ENCODE measurements around the gene ZNRF1. TPM values are rescaled to one million over a fixed set of nuclear protein-coding genes. Genes with fewer than 3 reads are reported as not detected.

ZNRF1 gene
- total and polyA plus RNA-seq, 4 donors: 13.2 to 103 (median 54.9) TPM

- Histone ChIP-seq H3K36me3 (ENCODE audit: control insufficient read depth, insufficient read depth, low read length) (no peaks in the 10 kb centered on the region), H3K4me3 (ENCODE audit: low read depth, low read length) (no peak overlapping the region), H3K4me1 (ENCODE audit: control insufficient read depth, insufficient read depth, low read length) (peaks cover 18% of the 10 kb centered on the region), H3K27me3 (ENCODE audit: control insufficient read depth, insufficient read depth, low read length) (no peaks in the 10 kb centered on the region), H3K27ac (ENCODE audit: low read depth, low read length) (no peak overlapping the region), H3K9me3 (ENCODE audit: control insufficient read depth, insufficient read depth, low read length) (no peaks in the 10 kb centered on the region)
- no peak for DNase-seq (ENCODE audit: low read depth in 4 of 6, low spot score in 6 of 6)
- 77% methylated on average over 15 of the region's 22 CpGs for WGBS (ENCODE audit: insufficient coverage)
Observed at GRCh38 chr16:75062135-75062975, 63.5 kb downstream of the ZNRF1 start.

DNA sequence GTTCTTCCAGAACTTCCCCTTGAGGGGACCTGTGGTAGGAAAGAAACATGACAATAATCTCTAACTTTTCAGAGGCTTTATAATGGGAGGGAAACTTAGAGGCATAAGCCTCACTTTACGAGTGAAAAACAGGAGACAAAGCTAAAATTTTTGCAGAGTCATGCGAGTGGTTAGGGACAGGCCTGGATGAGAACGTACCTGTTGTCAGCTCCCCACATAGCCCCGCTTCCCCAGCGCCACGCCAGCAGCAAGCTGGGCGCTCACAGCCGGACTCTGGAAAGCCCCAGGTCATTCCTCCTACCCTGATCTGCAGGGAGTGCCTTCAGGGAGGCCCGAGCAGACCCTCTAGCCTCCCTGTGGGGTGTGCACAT, 64.1 kb downstream of the ZNRF1 start:
- no peak overlapping the region for H3K4me3 ChIP-seq (ENCODE audit: low read depth, low read length)
- H3K9me3 ChIP-seq (ENCODE audit: control insufficient read depth, insufficient read depth, low read length): no peaks in the 10 kb centered on the region
- H3K4me1 ChIP-seq (ENCODE audit: control insufficient read depth, insufficient read depth, low read length): peaks cover 18% of the 10 kb centered on the region
- no peaks in the 10 kb centered on the region for H3K27me3 ChIP-seq (ENCODE audit: control insufficient read depth, insufficient read depth, low read length)
- no peaks in the 10 kb centered on the region for H3K36me3 ChIP-seq (ENCODE audit: control insufficient read depth, insufficient read depth, low read length)
- WGBS (ENCODE audit: insufficient coverage): 96% methylated on average over 8 of the region's 9 CpGs
- no peak overlapping the region for H3K27ac ChIP-seq (ENCODE audit: low read depth, low read length)
- no peak for DNase-seq (ENCODE audit: low read depth in 4 of 6, low spot score in 6 of 6)

DNA sequence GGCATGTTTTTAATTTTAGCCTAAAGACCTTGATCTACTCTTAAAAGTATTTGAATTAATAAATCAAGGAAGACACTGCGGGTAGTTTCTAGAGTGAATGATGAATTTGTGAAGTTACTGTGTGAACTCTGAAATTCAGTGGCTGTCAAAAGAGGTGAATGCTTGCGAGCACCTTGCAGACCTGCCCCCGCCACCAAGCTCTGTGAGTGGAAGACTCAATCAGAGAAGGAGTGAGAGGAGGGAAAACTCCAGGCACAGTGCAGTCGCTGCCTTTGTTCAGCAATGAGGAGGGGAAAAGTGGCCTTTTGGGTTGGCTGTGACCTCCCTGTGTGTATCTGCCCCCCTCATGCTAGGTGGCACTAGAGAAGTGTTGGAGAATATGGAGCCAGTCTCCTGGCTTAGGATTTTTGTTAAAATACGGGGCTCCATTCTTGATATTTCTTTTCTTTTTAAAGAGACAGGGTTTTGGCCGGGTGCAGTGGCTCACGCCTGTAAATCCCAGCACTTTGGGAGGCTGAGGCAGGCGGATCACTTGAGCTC, 64.8 kb downstream of the ZNRF1 start:
- no peak for DNase-seq (ENCODE audit: low read depth in 4 of 6, low spot score in 6 of 6)
- no peaks in the 10 kb centered on the region for H3K27me3 ChIP-seq (ENCODE audit: control insufficient read depth, insufficient read depth, low read length)
- peaks cover 18% of the 10 kb centered on the region for H3K4me1 ChIP-seq (ENCODE audit: control insufficient read depth, insufficient read depth, low read length)
- WGBS (ENCODE audit: insufficient coverage): 91% methylated on average over 4 of the region's 8 CpGs
- H3K4me3 ChIP-seq (ENCODE audit: low read depth, low read length): no peak overlapping the region
- no peaks in the 10 kb centered on the region for H3K36me3 ChIP-seq (ENCODE audit: control insufficient read depth, insufficient read depth, low read length)
- no peak overlapping the region for H3K27ac ChIP-seq (ENCODE audit: low read depth, low read length)
- H3K9me3 ChIP-seq (ENCODE audit: control insufficient read depth, insufficient read depth, low read length): no peaks in the 10 kb centered on the region

GRCh38 chr16:75064403-75065148, 65.8 kb downstream of the ZNRF1 start:
- H3K4me3 ChIP-seq (ENCODE audit: low read depth, low read length): no peak overlapping the region
- H3K36me3 ChIP-seq (ENCODE audit: control insufficient read depth, insufficient read depth, low read length): no peaks in the 10 kb centered on the region
- no peak for DNase-seq (ENCODE audit: low read depth in 4 of 6, low spot score in 6 of 6)
- H3K27me3 ChIP-seq (ENCODE audit: control insufficient read depth, insufficient read depth, low read length): no peaks in the 10 kb centered on the region
- H3K27ac ChIP-seq (ENCODE audit: low read depth, low read length): no peak overlapping the region
- 90% methylated on average over 5 of the region's 15 CpGs for WGBS (ENCODE audit: insufficient coverage)
- H3K4me1 ChIP-seq (ENCODE audit: control insufficient read depth, insufficient read depth, low read length): peaks cover 16% of the 10 kb centered on the region
- no peaks in the 10 kb centered on the region for H3K9me3 ChIP-seq (ENCODE audit: control insufficient read depth, insufficient read depth, low read length)

DNA sequence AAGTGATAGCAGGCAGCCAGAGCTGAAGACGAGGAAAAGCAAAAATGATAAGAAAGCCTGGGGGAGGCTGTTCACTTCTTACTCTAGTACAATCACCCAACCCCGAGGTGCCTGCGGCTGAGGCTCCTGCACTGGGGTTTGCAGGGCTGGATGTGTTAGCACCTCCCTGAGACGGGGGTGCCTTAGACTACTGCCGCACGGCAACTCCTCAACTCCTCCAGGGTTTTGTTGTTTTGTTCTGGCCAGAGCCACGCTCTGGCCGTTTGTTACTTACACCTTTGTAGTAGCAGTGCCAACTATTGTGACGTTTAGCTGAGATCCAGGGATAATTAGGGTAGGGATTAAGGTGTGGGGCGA, 66.3 kb downstream of the ZNRF1 start:
- Histone ChIP-seq H3K4me1 (ENCODE audit: control insufficient read depth, insufficient read depth, low read length) (peaks cover 19% of the 10 kb centered on the region), H3K36me3 (ENCODE audit: control insufficient read depth, insufficient read depth, low read length) (no peaks in the 10 kb centered on the region), H3K4me3 (ENCODE audit: low read depth, low read length) (no peak overlapping the region), H3K27me3 (ENCODE audit: control insufficient read depth, insufficient read depth, low read length) (no peaks in the 10 kb centered on the region), H3K9me3 (ENCODE audit: control insufficient read depth, insufficient read depth, low read length) (no peaks in the 10 kb centered on the region), H3K27ac (ENCODE audit: low read depth, low read length) (no peak overlapping the region)
- 80% methylated on average over 3 of the region's 10 CpGs for WGBS (ENCODE audit: insufficient coverage)
- no peak for DNase-seq (ENCODE audit: low read depth in 4 of 6, low spot score in 6 of 6)

- DNase-seq (ENCODE audit: low read depth in 4 of 6, low spot score in 6 of 6): no peak
- H3K4me1 ChIP-seq (ENCODE audit: control insufficient read depth, insufficient read depth, low read length): peaks cover 20% of the 10 kb centered on the region
- H3K27ac ChIP-seq (ENCODE audit: low read depth, low read length): no peak overlapping the region
- no peaks in the 10 kb centered on the region for H3K27me3 ChIP-seq (ENCODE audit: control insufficient read depth, insufficient read depth, low read length)
- H3K9me3 ChIP-seq (ENCODE audit: control insufficient read depth, insufficient read depth, low read length): no peaks in the 10 kb centered on the region
- 100% methylated on average over 1 of the region's 7 CpGs for WGBS (ENCODE audit: insufficient coverage)
- no peak overlapping the region for H3K4me3 ChIP-seq (ENCODE audit: low read depth, low read length)
- H3K36me3 ChIP-seq (ENCODE audit: control insufficient read depth, insufficient read depth, low read length): no peaks in the 10 kb centered on the region
Observed at GRCh38 chr16:75065521-75066149, 66.8 kb downstream of the ZNRF1 start.

GRCh38 chr16:75066861-75067447, 68.1 kb downstream of the ZNRF1 start:
- H3K27me3 ChIP-seq (ENCODE audit: control insufficient read depth, insufficient read depth, low read length): no peaks in the 10 kb centered on the region
- no peak overlapping the region for H3K27ac ChIP-seq (ENCODE audit: low read depth, low read length)
- H3K9me3 ChIP-seq (ENCODE audit: control insufficient read depth, insufficient read depth, low read length): no peaks in the 10 kb centered on the region
- H3K4me3 ChIP-seq (ENCODE audit: low read depth, low read length): no peak overlapping the region
- H3K4me1 ChIP-seq (ENCODE audit: control insufficient read depth, insufficient read depth, low read length): peaks cover 20% of the 10 kb centered on the region
- WGBS (ENCODE audit: insufficient coverage): 71% methylated on average over 6 of the region's 6 CpGs
- no peak for DNase-seq (ENCODE audit: low read depth in 4 of 6, low spot score in 6 of 6)
- H3K36me3 ChIP-seq (ENCODE audit: control insufficient read depth, insufficient read depth, low read length): no peaks in the 10 kb centered on the region

GRCh38 chr16:75068085-75069031, 69.5 kb downstream of the ZNRF1 start:
- no peak overlapping the region for H3K4me3 ChIP-seq (ENCODE audit: low read depth, low read length)
- peaks cover 10% of the 10 kb centered on the region for H3K4me1 ChIP-seq (ENCODE audit: control insufficient read depth, insufficient read depth, low read length)
- H3K9me3 ChIP-seq (ENCODE audit: control insufficient read depth, insufficient read depth, low read length): no peaks in the 10 kb centered on the region
- DNase-seq (ENCODE audit: low read depth in 4 of 6, low spot score in 6 of 6): no peak
- WGBS (ENCODE audit: insufficient coverage): 92% methylated on average over 6 of the region's 10 CpGs
- no peaks in the 10 kb centered on the region for H3K36me3 ChIP-seq (ENCODE audit: control insufficient read depth, insufficient read depth, low read length)
- no peaks in the 10 kb centered on the region for H3K27me3 ChIP-seq (ENCODE audit: control insufficient read depth, insufficient read depth, low read length)
- H3K27ac ChIP-seq (ENCODE audit: low read depth, low read length): no peak overlapping the region

All from spinal cord (tissue), 10 donors.